ENCODE measurements around the gene TSHZ3. TPM values are rescaled to one million over a fixed set of nuclear protein-coding genes. Genes with fewer than 3 reads are reported as not detected.

The TSHZ3 gene
- total and polyA plus RNA-seq, 2 experiments from 2014 or later = 19.6 to 24.0 TPM

GRCh38 chr19:31337008-31337914 lies 12.0 kb downstream of the TSHZ3 start:
- 94 to 97% methylated on average over 7 of the region's 7 CpGs for WGBS, 2 experiments (ENCODE audit: low coverage in 1 of 2, low lambda C conversion rate in 2 of 2, missing lambda C conversion rate in 2 of 2)
- Histone ChIP-seq H3K27me3 (replicated peaks; ENCODE audit: insufficient read depth) (no peaks in the 10 kb centered on the region), H3K9ac (no peak overlapping the region), H3K9me2 (ENCODE audit: insufficient read depth) (no peaks in the 10 kb centered on the region), H3F3A (ENCODE audit: insufficient read depth) (peaks cover 67% of the 10 kb centered on the region), H2AFZ (no peak overlapping the region), H3K9me3 (ENCODE audit: low read depth) (no peaks in the 10 kb centered on the region), H3K36me3 (ENCODE audit: low read depth) (peaks cover 21% of the 10 kb centered on the region; the same call in 1 of the 2 replicates), H3K27ac (no peak overlapping the region), H3K4me3 (no peak overlapping the region), H4K20me1 (ENCODE audit: insufficient read depth) (peaks cover 6% of the 10 kb centered on the region), H3K79me2 (ENCODE audit: insufficient read depth) (peaks cover 100% of the 10 kb centered on the region), H3K4me2 (ENCODE audit: unreplicated experiment) (no peak overlapping the region), H3K4me1 (ENCODE audit: insufficient read depth) (peaks cover 55% of the 10 kb centered on the region)
- no peak for DNase-seq
- in situ Hi-C loops (cut with MboI) = no loop called here
- TF ChIP-seq EZH2phosphoT487 (IDR thresholded peaks at IDR 0.05; ENCODE audit: insufficient read depth, low read depth) (no peak), EZH2 (IDR thresholded peaks at IDR 0.05; ENCODE audit: insufficient read depth, poor library complexity, severe bottlenecking) (no peak)

- Histone ChIP-seq H3K36me3 (ENCODE audit: low read depth) (peaks cover 18% of the 10 kb centered on the region; the same call in 1 of the 2 replicates), H3K4me1 (ENCODE audit: insufficient read depth) (peaks cover 53% of the 10 kb centered on the region), H3K9ac (no peak overlapping the region), H3K4me3 (no peak overlapping the region), H3K79me2 (ENCODE audit: insufficient read depth) (peaks cover 100% of the 10 kb centered on the region), H3K9me2 (ENCODE audit: insufficient read depth) (no peaks in the 10 kb centered on the region), H4K20me1 (ENCODE audit: insufficient read depth) (no peaks in the 10 kb centered on the region), H3F3A (ENCODE audit: insufficient read depth) (peaks cover 56% of the 10 kb centered on the region), H3K9me3 (ENCODE audit: low read depth) (no peaks in the 10 kb centered on the region), H3K4me2 (ENCODE audit: unreplicated experiment) (no peak overlapping the region), H3K27me3 (replicated peaks; ENCODE audit: insufficient read depth) (no peaks in the 10 kb centered on the region), H3K27ac (no peak overlapping the region), H2AFZ (no peak overlapping the region)
- TF ChIP-seq EZH2 (IDR thresholded peaks at IDR 0.05; ENCODE audit: insufficient read depth, poor library complexity, severe bottlenecking) (no peak), EZH2phosphoT487 (IDR thresholded peaks at IDR 0.05; ENCODE audit: insufficient read depth, low read depth) (no peak)
- 83 to 94% methylated on average over 4 to 6 of the region's 6 CpGs for WGBS, 2 experiments (ENCODE audit: low coverage in 1 of 2, low lambda C conversion rate in 2 of 2, missing lambda C conversion rate in 2 of 2)
- no peak for DNase-seq
- in situ Hi-C loops (cut with MboI) = no loop called here
Observed at GRCh38 chr19:31335716-31336115, 13.5 kb downstream of the TSHZ3 start.

- peak overlapping the region; percentile 29 for H3K4me2 ChIP-seq (ENCODE audit: unreplicated experiment)
- no peaks in the 10 kb centered on the region for H4K20me1 ChIP-seq (ENCODE audit: insufficient read depth)
- WGBS, 2 experiments (ENCODE audit: low coverage in 1 of 2, low lambda C conversion rate in 2 of 2, missing lambda C conversion rate in 2 of 2) = 97 to 99% methylated on average over 12 of the region's 12 CpGs
- peaks cover 100% of the 10 kb centered on the region for H3K79me2 ChIP-seq (ENCODE audit: insufficient read depth)
- in situ Hi-C loops (cut with MboI) = no loop called here
- H3K27me3 ChIP-seq (replicated peaks; ENCODE audit: insufficient read depth) = no peaks in the 10 kb centered on the region
- no peaks in the 10 kb centered on the region for H3K9me3 ChIP-seq (ENCODE audit: low read depth)
- H3K36me3 ChIP-seq (ENCODE audit: low read depth) = peaks cover 18% of the 10 kb centered on the region; the same call in 1 of the 2 replicates
- no peak overlapping the region for H3K4me3 ChIP-seq
- peaks cover 48% of the 10 kb centered on the region for H3K4me1 ChIP-seq (ENCODE audit: insufficient read depth)
- peak; percentile 36 for DNase-seq
- no peak overlapping the region for H2AFZ ChIP-seq
- no peaks in the 10 kb centered on the region for H3K9me2 ChIP-seq (ENCODE audit: insufficient read depth)
- H3F3A ChIP-seq (ENCODE audit: insufficient read depth) = peaks cover 54% of the 10 kb centered on the region
- TF ChIP-seq EZH2phosphoT487 (IDR thresholded peaks at IDR 0.05; ENCODE audit: insufficient read depth, low read depth) (no peak), EZH2 (IDR thresholded peaks at IDR 0.05; ENCODE audit: insufficient read depth, poor library complexity, severe bottlenecking) (no peak)
- H3K27ac ChIP-seq = 0 out of 2 replicates have a peak overlapping the region, but pooled peaks have one; percentile 14
- H3K9ac ChIP-seq = no peak overlapping the region
Observed at GRCh38 chr19:31334849-31335624, 14.2 kb downstream of the TSHZ3 start.

DNA sequence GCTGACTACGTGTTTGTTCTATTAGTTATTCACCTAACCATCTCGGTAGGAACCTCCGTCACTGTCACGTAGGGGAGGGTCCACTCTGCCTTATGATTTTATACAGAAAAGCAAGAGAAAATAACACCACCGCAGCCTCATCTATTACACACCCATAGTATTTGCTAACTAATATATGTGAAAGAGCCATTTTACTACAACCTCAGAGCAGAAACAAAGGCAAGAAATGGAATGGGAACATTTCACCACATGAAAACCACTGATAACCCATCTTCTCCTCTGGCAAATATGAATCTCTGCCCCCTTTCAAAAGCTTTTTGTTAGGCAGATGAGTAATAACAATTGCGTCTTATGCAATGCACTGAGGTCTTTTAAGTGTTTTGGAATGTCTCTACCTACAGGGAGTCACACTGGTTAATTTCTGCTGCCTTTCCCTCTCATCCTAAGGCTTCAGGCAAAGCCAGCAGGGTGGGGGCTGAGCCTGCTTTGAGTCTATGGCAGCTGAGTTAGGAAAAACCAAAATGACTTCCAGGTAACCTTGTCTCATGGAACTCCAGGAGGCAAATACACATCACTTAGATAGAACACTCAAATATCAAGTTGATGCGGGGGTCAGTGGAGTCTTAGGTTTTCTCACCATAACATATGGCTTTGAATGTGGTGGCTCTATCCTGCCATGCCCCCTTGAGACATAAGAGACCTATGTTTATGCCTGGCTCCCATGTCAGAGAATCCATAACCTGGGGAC lies 15.0 kb downstream of the TSHZ3 start:
- Histone ChIP-seq H3K9ac (no peak overlapping the region), H3K9me3 (ENCODE audit: low read depth) (no peaks in the 10 kb centered on the region), H3K9me2 (ENCODE audit: insufficient read depth) (no peaks in the 10 kb centered on the region), H3K27ac (peak overlapping the region; percentile 28; the same call in 1 of the 2 replicates), H3K4me1 (ENCODE audit: insufficient read depth) (peaks cover 47% of the 10 kb centered on the region), H2AFZ (no peak overlapping the region), H3K27me3 (replicated peaks; ENCODE audit: insufficient read depth) (no peaks in the 10 kb centered on the region), H3K4me2 (ENCODE audit: unreplicated experiment) (peak overlapping the region; percentile 29), H3K79me2 (ENCODE audit: insufficient read depth) (peaks cover 100% of the 10 kb centered on the region), H3K36me3 (ENCODE audit: low read depth) (peaks cover 18% of the 10 kb centered on the region; the same call in 1 of the 2 replicates), H3F3A (ENCODE audit: insufficient read depth) (peaks cover 46% of the 10 kb centered on the region), H3K4me3 (no peak overlapping the region), H4K20me1 (ENCODE audit: insufficient read depth) (no peaks in the 10 kb centered on the region)
- 69 to 72% methylated on average over 7 of the region's 7 CpGs for WGBS, 2 experiments (ENCODE audit: low coverage in 1 of 2, low lambda C conversion rate in 2 of 2, missing lambda C conversion rate in 2 of 2)
- TF ChIP-seq EZH2 (IDR thresholded peaks at IDR 0.05; ENCODE audit: insufficient read depth, poor library complexity, severe bottlenecking) = no peak
- no peak for TF ChIP-seq EZH2phosphoT487 (IDR thresholded peaks at IDR 0.05; ENCODE audit: insufficient read depth, low read depth)
- in situ Hi-C loops (cut with MboI) = no loop called here
- peak; percentile 71 for DNase-seq

All from GM23248 (cell line).